Gastrocnemius medialis (tissue), 4 donors: ENCODE data around the gene RAB10.

ENCODE experiments used
- CTCF ChIP-seq, 5 experiments: fragments of 450-650 bp in 3 of 5; fragments of 200-600 bp in 2 of 5; sonication (generic) in 2 of 5; IDR thresholded peaks in 4 of 5; conservative IDR thresholded peaks in 1 of 5; 1 replicate in 4 of 5; 2 replicates in 1 of 5; pipeline ENCODE4 v1.5.1; 2016 to 2019; ENCODE audit warnings: antibody characterized with exemption in 5 of 5, mild to moderate bottlenecking in 3 of 5, moderate library complexity in 3 of 5
- POLR2A ChIP-seq, 2 donors: fragments of 450-650 bp; IDR thresholded peaks; one replicate each; pipeline ENCODE4 v1.6.1; 2017; ENCODE audit warnings: antibody characterized with exemption in 2 of 2, mild to moderate bottlenecking in 2 of 2, moderate library complexity in 2 of 2

GRCh38 chr2:26043862-26044696 is 10.2 kb downstream of the RAB10 start:
- TF ChIP-seq CTCF (IDR thresholded peaks at IDR 0.05 in 4 of 5, conservative IDR thresholded peaks at IDR 0.05 in 1 of 5) (no peak), POLR2A (IDR thresholded peaks at IDR 0.05) (no peak)
